GM19463 (cell line): ENCODE data around the gene ZNF3.
A peak's percentile ranks its signal among the peaks of the same experiment; 100 is the strongest.

Experiments
- ATAC-seq: cut with Tn5 transposase; IDR thresholded peaks from one replicate; pipeline ENCODE4 v1.9.1; 2021; ENCODE audit warnings: mild to moderate bottlenecking, moderate library complexity; ENCODE audit not compliant: unreplicated experiment

The ZNF3 gene

DNA sequence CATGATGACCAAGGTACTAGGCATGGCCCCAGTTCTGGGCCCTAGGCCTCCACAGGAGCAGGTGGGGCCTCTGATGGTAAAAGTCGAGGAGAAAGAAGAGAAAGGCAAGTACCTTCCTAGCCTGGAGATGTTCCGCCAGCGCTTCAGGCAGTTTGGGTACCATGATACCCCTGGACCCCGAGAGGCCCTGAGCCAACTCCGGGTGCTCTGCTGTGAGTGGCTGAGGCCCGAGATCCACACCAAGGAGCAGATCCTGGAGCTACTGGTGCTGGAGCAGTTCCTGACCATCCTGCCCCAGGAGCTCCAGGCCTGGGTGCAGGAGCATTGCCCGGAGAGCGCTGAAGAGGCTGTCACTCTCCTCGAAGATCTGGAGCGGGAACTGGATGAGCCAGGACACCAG lies 24.5 kb downstream of the ZNF3 start:
- no peak for ATAC-seq

DNA sequence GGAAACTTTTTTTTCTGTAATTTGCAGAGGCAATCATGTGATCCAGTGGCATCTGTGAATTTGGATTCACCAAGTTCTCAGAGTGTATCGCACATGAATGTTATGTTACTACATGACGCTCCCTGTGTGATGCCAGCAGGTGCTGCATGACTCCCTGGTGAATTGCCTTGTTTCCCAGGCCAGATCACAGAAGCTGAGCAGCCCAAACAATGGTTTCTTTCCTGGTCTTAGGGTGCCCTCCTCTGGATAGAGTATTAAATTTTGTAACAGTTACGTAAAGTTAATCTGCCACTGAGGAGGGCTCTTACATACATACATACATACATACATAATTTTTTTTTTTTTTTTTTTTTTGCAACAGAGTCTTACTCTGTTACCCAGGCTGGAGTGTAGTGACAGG lies 28.3 kb downstream of the ZNF3 start:
- ATAC-seq = no peak

DNA sequence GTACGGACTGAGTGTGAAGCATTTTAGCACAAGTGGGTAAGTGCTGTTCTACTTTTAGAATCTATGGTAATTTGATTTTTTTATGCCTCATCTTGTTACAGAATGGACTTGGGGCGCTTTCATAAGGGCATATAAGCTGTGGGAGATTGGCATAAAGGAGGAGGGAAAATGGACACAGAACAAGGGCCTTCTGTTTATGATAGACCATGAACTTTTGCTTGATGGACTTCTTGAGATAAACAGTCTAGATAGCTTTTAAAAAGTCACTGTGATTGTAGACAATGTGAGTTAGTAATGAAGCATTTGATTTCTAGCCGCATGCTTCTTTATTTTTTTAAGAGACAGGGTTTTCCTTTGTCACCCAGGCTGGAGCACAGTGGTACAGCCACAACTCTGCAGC lies 29.9 kb downstream of the ZNF3 start:
- no peak for ATAC-seq

DNA sequence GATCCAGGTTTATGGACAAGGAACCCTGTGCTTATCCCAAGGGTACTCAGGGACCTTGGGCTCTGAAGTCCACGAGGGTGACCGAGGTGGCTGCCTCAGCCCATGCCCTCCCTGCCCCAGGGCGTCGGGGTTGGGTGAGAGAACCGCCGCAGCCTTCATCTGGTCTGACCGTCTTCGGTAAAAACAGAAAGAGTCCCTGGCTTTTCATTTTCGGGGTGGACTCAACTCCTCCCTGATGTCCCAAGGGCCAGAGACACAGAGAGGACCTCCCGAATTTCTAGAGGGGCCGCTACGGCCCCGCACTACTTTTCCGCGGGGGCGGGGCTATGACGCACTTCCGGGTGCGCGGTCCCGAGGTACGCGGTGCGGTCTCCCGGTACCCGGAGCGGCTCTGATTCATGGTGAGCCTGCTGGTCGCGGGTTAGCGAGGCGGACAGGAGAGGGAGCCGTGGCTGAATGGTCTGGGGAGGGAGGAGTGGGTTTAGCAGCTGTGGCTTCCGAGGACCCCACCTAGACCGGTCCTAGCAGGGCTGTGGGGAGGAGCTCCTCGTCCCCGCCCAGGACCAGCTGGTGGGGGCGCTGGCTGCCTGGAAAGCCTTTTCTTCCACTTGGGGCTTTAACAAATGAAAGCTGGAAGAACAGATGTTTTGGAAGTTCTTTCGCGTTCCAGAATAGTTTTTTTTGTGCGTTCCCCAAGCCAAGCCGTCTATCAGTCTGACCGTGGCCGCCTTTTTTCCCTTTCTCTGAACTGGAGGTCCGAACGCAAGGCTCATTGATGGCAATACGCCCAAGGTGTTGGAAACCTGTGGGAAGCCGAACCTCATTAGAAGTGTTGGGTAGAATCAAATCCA lies 31.9 kb downstream of the ZNF3 start, which contains the start of gene ZSCAN21:
TSS of gene ZSCAN21 (plus strand) at position 334 of the 851 bp plus-strand sequence. CDS start 7,233 bp downstream, outside the sequence.
- peak; percentile 93 for ATAC-seq

DNA sequence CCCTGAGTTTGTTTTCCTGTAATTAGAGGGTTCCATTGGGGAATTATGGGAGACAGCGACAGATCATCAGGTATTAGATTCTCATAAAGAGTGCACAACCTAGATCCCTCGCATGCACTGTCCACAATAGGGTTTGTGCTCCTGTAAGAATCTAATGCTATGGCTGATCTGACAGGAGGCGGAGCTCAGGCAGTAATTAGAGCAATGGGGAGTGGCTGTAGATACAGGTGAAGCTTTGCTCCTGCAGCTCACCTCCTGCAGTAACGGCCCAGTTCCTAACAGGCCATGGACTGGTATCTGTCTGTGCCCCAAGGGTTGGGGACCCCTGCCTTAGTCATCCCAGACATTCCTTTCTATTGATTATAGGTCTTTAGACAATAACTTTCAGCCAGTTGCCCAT lies 32.8 kb downstream of the ZNF3 start:
- ATAC-seq = no peak

DNA sequence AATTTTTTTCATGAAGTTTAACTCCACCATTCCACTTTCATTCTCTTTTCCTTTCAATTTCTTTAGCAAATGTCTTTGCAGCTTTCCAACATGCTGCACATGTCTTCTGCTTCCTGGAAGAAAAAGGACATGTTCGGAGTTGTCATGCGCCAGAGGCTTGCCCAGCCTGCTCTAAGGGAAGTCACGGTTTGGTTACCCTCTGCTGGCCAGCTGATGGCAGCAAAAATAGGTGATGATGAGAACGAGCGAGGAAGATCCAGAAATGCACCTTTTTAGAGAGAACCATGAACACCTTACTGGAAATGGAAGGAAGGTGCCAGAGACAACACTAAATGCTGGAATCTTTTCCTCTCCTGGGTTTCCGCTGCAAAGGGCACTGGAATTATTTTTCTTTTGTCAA lies 36.8 kb downstream of the ZNF3 start:
- ATAC-seq = no peak

DNA sequence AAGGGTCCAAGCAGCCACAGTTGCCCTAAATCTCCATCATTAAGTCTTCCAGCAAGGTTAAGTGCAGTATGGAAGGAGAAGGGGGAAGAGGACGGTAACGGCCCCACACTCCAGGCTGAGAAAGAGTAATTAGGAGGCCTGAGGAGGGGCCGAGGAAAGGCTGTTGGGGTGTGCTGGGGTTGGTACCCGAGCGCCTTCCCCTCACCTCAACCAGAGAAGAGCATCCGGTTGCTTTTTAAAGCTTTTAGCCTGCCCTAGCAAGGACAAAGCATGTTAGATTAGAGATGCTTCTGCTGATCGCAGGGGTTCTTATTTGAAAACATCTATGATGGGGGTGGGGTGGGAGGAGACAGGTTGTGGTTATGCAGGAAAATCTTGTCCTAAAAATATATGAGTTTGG lies 40.9 kb downstream of the ZNF3 start:
- no peak for ATAC-seq

DNA sequence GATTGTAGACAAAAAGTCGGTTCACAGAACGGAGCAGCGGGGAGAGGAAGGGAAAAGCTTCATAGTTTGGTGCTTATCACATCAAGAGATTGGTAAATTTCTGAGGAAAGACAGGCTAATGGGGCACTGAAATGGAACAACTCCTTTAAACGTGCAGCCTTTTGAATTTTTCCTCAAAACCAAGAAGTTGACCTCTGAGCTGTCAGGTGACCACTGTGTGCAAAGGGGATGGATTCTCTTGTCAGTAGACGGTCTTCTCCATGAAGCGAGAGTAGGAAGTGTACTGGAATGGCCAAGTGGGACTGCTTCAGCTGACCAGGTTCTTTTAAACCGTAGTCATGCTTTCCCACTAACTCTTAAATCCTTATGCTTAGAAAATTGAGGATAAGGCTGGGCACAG lies 43.2 kb downstream of the ZNF3 start:
- no peak for ATAC-seq

DNA sequence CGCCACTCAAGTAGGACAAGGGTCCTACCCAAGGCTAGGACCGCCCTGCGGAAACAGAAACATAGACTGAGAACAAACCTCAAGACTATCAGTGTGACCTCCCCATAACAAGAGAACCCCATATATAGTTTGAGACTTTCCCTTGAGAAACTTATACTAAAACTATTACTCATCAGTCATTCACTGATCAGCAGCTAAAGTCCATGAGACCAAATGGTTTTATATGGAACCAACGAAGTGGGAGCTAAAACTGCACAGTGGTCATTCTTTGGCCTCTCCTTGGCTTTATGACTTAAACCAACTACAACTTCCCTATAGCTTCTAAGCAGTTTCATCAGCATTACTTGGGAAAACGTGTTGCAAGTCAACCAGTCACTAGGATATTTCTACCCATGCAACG lies 45.6 kb downstream of the ZNF3 start:
- ATAC-seq = no peak

DNA sequence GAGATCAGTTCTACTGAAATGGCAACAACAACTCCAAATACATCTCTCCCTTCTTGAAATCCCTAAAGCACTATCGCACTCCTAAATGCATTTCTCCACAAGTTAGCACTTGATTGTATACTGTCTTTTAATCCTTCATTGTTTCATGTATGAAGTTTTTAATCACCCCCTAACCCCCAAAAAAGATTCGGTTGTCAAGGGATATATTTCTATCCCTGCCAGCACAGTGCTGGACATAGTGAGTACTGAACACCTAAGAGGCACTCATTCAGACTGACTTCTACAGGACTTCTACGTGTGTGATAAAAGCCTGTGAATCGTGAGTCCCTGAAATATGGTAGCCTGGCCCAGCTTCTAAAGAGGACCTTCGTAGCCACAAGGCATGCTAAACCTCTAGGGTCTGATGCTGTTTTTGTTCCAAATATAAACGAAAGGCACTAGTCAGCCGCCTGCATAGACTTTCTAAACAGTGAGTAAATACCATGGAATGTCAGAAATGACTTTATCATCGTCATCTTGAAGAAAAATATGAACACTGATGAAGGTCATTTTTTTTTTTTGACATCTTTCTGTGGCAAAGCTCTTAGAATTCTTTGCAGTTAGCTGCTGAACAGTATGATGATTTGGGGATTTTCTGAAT lies 46.5 kb downstream of the ZNF3 start:
- ATAC-seq = no peak

DNA sequence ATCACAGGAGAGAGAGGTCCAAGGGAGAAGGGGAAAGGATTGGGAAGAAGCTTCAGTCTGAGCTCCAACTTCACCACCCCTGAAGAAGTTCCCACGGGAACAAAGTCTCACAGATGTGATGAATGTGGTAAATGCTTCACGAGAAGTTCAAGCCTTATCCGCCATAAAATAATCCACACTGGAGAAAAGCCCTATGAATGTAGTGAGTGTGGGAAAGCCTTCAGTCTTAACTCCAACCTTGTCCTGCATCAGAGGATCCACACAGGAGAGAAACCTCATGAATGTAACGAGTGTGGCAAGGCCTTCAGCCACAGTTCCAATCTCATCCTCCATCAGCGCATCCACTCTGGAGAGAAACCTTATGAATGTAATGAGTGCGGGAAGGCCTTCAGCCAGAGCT lies 48.0 kb downstream of the ZNF3 start:
- no peak for ATAC-seq

DNA sequence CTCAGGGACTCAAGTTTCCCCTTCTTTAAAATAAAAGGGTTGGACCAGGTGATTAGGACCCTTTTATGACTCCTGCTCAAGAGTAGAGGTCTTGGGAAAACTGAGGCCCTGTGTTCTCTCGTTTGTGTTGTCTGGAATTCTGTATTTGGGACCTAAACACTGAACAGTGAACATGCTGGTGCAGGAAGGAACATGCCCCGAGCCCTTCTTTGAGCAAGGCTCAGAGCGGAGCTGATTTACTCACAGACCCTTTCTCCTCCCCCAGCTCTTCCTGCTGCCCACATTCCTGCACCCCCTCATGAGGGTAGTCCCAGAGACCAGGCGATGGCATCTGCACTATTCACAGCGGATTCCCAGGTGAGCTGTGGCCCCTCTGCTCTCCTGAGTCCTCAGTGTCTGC lies 51.9 kb downstream of the ZNF3 start:
- no peak for ATAC-seq

DNA sequence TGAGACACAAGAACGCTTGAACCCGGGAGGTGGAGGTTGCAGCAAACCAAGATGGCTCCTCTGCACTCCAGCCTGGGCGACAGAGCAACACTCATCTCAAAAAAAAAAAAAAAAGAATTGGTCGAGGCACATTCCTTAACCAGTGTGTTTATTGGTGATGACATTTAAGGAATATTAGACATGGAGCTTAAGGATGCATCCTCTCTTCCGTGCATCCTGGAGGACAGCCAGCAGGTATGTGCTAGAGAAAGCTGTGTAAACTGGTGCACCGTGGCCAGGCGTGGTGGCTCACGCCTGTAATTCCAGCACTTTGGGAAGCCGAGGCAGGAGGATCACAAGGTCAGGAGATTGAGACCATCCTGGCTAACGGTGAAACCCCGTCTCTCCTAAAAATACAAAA lies 54.3 kb downstream of the ZNF3 start:
- ATAC-seq = no peak

DNA sequence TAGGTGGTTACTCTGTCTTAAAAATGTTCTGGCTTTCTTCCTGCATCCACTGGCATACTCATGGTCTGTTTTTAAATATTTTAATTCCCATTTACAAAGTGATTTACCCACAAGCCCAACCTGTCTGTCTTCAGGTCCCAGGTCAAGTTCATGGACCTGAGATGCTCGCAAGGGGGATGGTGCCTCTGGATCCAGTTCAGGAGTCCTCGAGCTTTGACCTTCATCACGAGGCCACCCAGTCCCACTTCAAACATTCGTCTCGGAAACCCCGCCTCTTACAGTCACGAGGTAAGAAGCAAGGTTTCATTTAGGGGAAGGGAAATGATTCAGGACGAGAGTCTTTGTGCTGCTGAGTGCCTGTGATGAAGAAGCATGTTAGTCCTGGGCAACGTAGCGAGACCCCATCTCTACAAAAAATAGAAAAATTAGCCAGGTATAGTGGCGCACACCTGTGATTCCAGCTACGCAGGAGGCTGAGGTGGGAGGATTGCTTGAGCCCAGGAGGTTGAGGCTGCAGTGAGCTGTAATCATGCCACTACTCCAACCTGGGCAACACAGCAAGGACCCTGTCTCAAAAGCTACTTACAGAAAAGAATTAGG lies 57.4 kb downstream of the ZNF3 start:
- ATAC-seq = no peak

DNA sequence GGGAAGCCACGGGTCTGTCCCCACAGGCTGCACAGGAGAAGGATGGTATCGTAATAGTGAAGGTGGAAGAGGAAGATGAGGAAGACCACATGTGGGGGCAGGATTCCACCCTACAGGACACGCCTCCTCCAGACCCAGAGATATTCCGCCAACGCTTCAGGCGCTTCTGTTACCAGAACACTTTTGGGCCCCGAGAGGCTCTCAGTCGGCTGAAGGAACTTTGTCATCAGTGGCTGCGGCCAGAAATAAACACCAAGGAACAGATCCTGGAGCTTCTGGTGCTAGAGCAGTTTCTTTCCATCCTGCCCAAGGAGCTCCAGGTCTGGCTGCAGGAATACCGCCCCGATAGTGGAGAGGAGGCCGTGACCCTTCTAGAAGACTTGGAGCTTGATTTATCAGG lies 58.0 kb downstream of the ZNF3 start:
- no peak for ATAC-seq

DNA sequence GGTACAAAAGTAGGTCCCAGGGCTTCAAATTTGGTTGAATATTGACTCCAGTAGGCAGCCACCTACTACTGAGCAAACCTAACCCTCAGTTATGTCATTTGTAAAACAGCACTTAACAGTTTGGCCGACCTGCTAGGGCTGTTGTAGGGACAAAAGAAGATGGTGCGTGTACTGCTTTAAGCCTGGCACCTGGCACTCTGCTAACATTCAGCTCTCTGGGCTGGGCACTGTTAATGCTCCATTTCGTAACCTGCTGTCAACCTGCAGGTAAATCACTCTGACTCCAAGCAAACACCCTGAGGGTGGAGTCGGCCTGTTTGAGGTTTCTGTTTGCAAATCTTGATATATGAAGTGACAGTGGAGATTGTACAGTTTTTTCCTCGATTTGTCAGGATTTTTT lies 58.9 kb downstream of the ZNF3 start:
- ATAC-seq = no peak

DNA sequence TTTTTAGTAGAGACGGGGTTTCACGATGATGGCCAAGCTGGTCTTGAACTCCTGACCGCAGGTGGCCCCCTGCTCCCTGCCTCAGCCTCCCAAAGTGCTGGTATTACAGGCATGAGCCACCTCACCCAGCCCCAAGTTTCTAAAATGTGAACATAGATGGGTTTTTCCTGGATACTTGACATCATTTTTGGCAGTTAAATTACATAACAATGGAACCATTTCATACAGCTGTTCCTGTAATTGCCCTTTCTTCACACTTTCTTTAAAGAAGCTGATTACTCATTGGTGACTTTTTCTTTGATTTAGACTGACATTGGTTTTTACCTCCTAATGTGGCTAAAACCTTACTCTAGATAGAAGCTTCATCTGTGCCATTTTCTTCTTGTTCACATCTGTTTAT lies 60.2 kb downstream of the ZNF3 start:
- no peak for ATAC-seq
